Activated CD8-positive, alpha-beta memory T cell treated with anti-CD3 and anti-CD28 coated beads for 4 hours (primary cell): ENCODE results near the gene TRAK2.

Experiments used
- DNase-seq, 2 donors: peaks; one replicate each; pipeline ENCODE4 v3.0.0-alpha.2; 2020; ENCODE audit warnings: low read depth in 2 of 2

TRAK2 gene

DNA sequence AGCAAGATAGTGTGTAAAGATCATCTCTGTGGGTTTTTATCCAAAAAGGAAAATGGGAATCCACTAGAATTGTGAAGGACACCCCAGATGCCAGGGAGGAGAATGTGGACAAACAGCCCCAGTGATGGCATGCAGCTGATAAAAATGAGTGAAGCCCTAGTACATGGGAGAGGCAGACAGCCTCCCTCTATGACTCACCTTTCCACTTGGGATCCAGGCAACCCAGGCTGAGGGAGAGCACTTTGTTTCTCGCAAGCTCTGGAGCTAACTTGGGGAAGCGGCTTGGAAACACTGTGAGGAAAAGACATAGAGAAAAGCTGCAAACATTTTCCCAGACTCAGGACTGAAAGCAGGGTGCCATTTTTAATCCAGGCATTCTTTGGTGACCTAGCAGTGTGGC, 88.9 kb downstream of the TRAK2 start:
- no peak for DNase-seq

DNA sequence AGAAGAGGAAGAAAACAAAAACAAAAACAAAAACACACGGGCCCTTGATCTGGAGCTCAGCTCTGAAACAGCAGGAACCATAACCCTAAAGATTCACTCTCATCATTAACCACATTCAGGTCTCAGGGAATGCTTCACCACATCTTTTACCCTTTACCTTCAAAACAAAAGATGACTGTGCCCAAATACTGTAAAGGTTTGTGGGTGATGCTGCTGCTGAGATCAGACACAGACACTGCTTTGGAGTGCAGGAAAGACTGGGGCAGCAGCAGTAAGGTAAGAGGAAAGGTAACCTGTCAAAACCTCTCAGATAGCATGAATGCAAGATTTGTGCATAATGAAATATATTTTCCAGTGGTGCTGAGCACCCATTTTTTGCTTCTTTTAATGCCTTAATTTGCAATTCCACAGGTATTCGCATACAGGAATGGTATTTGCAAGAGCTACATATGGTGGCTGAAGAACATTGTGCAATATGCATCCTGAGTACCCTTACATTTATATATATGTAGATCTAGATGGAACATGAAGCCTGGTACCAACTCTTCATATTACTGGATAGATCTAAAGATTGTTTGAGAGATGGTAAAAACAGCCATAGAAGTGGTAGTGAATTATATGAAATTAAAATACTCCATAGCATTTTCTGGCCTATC, 90.1 kb downstream of the TRAK2 start:
- DNase-seq: no peak

DNA sequence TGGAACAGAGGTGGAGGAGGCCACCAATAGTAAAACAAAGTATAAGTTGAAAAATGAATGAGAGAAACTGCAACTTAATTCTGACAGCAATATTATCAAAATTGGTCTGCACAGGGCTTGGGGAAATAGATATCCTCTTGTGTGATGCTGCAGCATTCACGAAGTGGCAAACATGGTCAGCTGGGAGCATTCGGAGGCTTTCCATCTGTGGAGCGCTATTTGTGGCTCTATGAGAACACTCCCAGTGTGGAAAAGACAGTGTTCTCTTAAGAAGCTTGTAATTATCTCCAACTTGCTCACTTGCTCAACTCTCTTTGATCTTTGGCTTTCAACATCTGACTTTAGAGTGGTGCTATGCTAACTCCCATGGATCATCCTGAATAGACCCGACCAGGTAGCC, 91.0 kb downstream of the TRAK2 start:
- no peak for DNase-seq

DNA sequence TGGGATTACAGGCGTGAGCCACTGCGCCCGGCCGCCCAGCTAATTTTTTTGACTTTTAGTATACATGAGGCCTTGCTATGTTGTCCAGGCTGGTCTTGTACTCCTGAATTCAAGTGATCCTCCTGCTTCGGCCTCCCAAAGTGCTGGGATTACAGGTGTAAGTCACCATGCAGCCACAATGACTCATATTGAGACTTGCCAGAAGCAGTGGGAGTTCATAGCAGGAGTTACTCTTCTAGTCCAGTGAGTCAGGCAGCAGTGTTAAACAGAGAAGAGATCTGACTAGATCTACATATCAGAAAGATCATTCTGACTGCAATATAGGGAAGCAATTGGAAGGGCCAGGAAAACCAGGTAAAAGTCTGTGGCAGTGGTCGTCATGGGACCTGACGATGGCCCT, 92.6 kb downstream of the TRAK2 start:
- DNase-seq: no peak

DNA sequence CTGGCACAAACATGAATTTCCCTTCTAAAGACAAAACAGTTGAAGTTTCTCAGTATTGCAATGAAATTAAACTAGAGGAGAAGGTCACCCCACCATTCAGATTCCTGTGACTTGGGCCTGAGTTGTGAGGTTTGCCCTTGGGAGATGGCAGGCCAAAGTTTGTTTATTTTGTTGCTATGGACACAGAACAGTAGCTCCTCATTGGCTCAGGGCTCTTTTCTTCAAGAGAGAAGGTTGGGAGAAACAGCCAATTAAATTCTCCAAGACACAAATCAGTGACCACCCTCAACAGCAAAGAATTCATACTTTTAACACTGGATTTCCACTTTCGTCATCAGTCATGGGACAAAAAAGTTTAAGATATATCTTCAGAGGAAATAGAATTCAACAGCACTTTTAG, 94.0 kb downstream of the TRAK2 start, which contains the start of gene FLACC1:
Gene FLACC1, minus strand, starts transcription at position 125 of the 400 bp plus-strand sequence. CDS start 5,941 bp downstream, outside the sequence.
- no peak for DNase-seq

DNA sequence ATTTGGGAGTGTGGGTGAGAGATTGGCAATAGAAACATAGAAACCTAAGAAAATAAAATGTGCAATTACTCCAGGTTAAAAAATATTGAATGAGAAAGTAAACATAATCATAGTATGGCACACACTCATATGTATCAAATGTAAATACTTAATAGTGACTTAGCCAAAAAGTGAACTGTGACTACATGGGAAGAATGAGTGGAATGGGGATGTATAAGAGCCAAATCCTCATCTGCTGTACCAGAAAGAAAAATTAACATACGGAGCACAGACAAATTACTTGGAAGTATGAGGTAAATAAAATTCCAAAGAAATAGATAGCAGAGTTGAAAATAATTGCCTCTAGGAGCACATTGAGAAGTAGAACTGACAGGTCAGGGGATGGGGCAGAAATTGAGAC, 98.1 kb downstream of the TRAK2 start:
- no peak for DNase-seq

DNA sequence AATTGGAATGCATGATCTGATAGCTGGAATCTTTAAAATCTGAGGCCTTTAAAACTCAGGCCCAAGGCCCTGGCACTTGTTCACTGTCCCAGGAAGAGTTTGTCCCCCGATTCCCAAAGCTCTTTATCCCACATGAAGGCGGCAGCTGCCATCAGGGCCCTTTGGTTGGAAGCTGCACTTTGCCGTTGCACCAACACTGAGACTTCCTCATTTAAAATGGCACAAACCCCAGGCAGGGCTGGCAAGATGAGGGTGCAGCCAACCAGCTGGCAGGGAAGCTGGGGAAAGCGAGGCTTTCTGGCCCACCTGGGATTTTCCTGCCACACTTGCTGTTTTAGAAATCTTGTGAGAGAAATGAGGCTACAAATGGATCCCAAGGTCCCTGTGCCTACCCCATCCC, 100.4 kb downstream of the TRAK2 start:
- no peak for DNase-seq

DNA sequence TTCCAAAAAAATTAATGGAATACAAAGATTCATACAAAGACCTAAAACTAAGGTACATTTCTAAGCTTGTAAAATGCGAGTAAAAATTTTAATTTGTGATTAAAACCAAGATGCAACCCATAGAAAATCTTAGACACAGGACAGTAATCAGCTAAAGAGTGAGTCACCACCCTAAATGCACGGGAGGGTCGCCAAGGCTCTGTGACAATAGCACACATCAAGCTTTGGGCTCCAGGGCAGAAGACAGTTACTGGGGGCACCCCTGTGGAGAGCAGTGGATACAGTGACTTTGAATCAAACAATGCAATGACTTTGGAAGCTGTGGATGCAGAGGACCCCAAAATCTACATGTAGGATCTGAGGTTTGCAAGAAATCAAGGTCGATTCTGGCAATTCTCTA, 101.7 kb downstream of the TRAK2 start:
- no peak for DNase-seq

DNA sequence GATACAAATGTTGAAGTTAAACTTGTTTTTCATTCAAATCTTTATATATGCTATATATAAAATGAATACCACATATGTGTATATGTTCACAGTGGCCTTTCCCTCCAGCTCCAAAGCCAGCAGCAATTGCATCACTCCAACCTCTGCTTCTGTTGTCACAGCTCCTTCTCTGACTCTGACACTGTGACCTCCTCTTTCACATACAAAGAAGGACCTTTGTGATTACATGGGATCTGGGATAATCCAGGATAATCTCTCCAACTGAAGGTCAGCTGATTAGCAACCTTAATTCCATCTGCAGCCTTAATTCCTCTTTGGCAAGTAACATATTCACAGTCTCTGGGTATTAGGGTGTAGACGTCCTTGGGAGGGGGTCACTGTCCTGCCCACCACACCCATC, 102.5 kb downstream of the TRAK2 start:
- DNase-seq: no peak

DNA sequence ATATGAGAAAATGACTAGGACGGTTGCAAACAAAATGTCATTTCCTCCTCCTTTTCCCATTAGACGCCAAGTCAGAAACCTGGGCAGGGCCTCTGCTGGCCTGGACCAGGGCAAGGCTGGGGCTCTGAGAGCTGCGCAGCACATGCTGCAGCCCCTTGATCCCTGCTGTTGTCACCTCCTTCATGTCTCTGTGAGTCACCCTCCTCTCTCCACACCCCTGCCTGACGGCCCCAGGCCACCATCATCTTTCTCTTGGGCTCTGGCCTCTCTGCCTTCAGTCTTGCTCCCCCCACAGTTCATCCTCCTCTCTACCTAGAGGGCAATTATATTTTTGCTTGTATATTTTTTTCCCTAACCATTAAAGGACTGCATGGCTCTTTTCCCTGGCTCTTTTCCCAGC, 104.1 kb downstream of the TRAK2 start:
- no peak for DNase-seq

DNA sequence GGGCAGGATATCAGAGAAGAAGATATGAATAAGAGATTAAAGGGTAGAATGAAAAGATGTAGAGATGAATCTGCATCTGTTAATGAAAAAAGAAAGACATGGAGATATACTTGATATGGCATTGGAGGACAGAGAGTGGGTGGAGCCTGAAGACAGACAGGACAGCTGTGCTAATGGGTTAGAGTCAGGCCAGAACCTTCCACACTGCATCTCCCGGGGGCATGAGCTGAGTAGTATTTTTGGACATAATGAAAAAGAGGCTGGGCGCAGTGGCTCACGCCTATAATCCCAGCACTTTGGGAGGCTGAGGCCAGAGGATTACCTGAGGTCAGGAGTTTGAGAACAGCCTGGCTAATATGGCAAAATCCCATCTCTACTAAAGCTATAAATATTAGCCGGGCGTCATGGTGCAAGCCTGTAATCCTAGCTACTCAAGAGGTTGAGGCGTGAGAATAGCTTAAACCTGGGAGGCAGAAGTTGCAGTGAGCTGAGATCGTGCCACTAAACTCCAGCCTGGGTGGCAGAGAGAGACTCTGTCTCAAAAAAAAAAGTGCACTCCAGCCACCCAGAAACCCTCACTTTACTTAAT, 105.5 kb downstream of the TRAK2 start:
- no peak for DNase-seq

DNA sequence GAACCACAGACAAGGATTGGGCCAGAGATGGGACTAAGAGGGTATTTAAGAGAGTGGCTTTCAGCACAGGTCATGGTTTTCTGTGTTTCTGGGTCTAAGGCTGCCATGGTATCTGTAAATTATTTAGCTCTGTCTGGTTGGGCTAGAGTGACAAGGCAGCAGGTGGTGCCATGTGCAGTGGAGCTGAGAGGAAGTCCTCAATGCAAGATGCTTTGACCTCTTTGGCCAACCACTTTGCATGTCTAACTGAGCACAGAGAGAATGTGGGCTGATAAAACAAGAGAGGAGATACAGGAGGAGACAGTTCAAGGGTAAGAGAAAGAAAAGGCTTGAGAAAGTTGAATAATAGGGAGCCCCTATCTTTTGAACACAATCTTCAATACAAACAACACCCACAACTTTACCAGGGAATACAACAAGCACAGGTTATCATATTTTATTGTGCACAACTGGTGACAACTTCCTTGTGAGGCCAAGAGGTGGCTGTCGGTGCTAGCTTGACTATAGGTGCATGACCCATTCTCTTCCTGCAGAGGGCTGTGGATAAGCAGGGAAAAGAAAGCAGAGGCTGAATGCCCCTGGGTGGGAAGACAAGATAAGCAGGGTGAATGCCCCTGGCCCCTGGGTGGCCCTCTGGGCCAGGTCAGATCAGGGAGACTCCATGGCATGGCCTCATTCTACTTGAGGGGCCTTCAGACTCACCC, 106.4 kb downstream of the TRAK2 start:
- DNase-seq: no peak

DNA sequence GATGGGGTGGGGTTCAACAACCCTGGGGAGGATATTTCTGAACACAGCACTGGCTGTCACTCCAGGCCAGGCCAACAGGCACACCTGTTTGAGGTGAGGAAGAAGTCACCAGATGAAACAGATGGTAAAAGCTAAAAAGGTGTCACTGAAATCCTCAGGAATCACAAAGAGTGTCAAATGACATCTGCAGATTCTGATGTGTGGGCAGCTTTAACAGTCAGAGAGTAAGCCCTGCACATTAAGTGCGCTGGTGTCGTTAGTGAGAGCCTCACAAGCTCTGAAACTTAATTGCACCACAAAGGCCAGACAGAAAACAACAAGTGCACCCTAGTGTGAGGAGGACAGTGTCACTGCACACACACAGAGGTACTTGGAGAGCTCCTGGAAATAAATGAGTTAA, 107.7 kb downstream of the TRAK2 start:
- DNase-seq: no peak

DNA sequence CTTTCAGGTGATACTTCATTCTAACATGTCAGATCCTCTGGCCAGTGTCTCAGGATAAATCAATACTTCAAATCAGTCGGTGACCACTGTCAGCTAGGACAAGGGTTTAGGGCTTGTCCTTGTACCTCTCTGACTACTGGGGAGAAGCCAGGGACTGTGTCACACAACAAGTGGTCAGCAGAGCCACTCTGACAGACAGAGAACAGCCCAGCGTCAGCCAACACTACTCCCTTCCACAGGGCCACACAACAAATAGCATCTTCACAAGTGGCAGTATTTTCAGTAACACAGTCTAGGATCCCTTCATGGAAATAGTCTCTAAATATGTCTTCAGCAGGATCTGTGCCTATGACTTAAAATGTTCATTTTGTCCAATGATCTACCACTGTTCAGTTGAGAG, 108.3 kb downstream of the TRAK2 start:
- no peak for DNase-seq

DNA sequence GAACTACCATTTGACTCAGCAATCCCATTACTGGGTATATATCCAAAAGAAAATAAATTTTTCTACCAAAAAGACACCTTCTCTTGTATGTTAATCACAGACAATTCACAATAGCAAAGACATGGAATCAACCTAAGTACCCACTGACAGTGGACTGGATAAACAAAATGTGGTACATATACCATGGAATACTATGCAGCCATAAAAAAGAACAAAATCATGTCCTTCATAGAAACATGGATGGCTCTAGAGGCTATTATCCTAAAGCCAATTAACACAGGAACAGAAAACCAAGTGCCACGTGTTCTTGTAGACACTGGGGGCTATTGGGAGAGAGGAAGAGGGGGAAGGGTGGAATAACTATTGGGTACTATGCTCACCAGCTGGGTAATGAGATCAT, 121.8 kb downstream of the TRAK2 start:
- no peak for DNase-seq

DNA sequence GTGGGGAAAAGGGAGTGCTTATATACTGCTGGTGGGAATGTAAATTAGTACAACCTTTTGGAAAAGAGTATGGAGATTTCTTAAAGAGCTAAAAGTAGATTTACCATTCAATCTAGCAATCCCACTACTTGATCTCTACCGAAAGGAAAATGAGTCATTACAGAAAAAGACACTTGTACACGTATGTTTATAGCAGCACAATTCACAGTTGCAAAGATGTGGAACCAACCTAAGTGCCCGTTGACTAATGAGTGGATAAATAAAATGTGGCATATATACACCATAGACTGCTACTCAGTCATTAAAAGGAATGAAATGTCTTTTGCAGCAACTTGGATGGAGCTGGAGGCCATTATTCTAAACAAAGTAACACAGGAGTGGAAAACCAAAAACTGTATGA, 123.6 kb downstream of the TRAK2 start:
- DNase-seq: no peak
